Measurements from ENCODE around the gene DLGAP3.

Gene DLGAP3

DNA sequence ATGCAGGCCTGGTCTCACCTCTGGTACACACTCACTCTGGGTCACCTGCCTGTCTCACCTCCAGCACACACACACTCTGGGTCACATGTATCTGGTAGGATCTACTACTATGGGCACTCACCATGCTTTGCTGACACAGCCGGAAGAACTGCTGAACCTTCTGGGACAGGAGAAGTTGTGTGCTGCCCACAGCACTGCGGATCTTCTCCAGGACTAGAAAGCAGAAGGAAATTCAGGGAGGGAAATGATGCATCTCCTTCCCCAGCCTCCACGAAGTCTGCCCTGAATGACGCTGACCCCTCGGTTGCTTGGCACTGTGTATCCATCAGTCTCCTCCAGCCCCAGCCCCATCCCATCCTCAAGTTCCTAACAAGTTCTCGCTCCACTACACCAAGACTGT, 62.0 kb downstream of the DLGAP3 start:
- DNase-seq (ENCODE audit: low read depth in 2 of 2), result no peak

DNA sequence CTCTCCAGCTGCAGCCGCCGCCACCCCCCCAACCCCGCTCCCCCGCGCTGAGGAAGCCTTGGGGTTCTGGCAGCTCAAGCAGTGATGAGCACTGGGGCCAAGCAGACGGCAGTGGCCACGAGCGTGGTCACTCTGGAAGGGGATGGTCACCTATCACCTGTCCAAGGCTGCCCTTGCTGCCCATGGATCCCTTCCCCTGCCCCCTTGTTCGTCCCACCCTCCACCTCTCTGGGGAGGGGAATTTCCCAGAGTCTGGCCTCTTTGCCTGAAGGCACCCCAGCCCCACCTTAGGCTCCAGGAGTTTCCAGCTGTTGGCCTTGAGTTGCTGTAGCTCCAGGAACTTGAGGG, 62.7 kb downstream of the DLGAP3 start:
- no peak for DNase-seq (ENCODE audit: low read depth in 2 of 2)

DNA sequence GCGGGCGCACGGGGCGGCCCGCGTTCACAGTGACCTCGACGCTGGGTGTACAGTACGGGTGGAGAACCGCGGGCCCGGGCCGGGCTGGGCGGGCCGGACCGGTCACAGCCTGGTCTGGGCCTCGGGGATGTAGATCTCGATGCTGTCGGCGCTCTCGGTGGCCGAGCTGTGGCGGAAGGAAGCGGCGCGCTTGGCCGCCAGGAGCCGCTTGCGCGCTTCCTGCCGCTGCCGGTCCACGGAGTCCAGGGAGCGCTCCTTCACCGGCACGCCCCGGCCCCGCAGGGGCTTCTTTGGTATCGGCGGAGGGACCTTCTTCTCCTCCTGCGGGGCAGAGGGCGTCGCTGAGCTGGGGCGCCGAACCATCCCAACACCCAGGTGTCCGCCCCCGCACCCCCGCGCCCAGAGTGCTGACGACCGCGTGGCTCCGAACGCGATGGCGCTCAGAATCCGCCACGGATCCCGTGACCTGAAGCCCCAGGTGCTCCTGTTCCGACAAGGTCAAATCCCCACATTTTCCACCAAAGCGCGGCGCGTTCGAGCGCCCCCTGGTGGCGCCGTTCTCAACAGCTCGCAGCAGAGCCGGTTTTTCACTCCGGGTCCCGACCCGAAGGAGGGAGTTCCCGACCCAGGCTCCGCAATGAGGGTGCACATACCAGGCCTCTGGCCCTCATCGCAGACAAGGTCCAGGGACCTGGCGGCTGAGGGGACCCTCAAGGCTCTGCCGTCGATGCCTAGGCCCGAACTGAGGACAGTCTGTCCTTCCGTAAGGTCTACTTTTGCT, 63.3 kb downstream of the DLGAP3 start:
- DNase-seq (ENCODE audit: low read depth in 2 of 2), result peak; percentile 86 to 87

DNA sequence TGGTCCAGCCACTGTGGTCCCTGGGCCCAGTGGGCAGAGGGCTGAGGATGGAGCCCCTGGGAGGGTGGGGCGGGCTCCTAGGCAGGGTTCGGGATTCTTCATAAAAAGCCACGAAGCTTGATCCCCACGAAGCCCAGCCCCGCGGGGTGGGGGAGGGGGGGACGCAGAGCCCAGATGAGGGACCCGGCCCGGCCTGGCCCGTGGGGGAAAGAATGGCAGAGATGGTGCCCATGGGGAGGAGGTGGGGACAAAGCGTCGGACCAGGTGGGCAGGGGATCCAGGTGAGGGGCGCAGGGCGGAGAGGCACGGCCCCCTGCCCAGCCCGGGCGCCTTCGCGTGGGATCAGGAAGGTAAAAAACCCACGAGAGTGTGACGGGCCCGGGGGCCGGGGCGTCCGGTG, 63.9 kb downstream of the DLGAP3 start:
- no peak for DNase-seq (ENCODE audit: low read depth in 2 of 2)

DNA sequence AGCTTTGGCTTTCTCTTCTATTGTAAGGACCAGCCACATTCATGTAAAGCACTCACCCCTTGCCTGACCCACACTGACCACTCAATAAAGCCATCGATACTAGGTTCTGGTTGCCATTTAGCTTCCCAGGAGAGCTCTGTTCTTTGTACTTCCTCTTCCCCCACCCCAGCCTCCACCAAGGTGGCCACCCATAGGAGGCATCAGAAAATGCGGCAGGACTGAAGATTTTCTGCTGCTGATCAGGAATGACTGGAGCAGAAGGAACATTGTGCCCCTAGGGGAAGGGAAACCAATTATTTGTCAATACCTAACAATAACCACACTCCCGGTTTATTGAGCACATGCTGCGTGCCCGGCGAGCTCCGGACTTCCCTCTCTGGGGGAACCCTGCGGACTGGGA, 64.7 kb downstream of the DLGAP3 start:
- DNase-seq (ENCODE audit: low read depth in 2 of 2), result no peak

DNA sequence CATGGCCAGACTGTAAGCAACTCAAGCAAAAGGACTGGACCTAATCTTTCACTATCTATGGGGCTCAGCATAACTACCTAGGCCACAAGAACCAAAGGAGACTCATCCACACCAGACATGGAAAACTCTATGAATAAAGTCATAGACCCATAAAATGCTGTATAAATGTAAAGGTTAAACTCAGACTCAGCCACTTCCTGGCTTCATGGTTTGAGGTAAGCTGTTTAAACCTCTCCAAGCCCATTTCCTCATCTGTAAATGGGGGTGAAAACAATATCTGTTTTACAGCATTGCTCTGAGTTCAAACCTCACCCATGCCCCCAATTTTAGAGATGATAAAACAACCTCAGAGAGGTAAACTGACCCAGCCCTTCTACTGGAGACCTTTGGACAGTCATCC, 65.9 kb downstream of the DLGAP3 start:
- no peak for DNase-seq (ENCODE audit: low read depth in 2 of 2)

DNA sequence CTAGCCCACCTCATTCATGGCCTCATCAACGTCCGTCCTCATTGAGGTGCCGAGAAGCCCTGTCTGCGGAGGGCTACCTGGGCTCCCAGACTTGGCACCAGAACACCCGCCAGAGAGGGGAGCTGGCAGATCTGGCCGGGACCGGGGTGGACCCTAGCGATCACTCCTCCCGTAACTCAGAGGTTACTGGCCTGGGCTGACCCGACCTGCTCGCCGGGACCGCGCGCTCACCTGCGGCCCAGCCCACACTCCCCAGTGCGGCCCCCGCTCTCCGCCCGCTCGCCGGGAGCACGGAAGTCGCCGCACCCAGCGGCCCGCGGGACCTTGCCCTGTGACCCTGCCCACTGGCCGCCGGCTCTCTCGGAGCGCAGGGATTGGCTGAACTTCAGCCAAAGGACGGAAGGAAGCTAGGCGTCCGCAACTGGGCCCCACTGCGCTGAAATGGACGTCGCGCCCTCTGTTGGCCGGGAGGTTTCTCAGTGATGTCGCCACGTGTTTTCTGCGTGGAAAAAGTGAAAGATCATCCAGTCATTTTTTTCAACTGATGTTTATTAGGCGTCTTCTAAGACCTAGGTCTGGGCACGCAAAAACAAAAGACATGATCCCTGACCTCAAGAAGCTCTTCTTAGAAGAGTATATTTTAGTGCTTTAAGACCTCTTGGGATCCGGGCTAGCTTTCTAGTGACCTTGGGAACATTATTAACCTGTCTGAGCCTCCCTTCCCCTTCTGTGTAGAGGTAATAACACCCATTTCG, 69.8 kb downstream of the DLGAP3 start, which contains the start of gene SMIM12:
Gene SMIM12, minus strand, starts transcription at position 304 of the 755 bp plus-strand sequence. CDS start 3,772 bp downstream, outside the sequence.
- DNase-seq (ENCODE audit: low read depth in 2 of 2), result peak; percentile 86 to 92

DNA sequence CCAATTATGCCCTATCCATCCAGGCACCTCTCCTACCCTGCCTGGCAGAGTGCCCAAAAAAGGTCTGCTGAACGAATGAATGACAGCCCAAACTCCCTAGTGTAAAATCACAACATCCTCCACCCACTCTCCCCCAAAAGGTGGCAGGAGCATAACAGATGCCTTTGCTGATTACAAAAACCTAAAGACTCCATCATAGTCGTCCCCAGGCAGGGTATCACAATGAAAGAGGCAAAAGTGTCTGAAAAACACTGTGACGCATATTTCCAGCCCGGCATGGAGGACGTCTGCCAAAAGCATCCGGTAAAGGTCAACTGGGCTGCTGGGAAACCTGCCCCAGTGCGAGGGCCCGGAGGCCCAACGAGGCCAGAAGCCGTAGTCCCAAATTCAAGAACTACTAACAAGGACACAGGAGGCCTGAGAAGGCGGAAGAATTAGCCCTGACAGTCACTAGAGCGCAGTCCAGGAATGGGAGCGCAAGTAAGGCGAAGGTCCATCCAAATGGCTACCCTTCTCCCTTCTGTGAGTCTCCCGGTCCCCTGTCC, 70.5 kb downstream of the DLGAP3 start:
- peak in 1 of 2 donors; percentile 12 for DNase-seq (ENCODE audit: low read depth in 2 of 2)

DNA sequence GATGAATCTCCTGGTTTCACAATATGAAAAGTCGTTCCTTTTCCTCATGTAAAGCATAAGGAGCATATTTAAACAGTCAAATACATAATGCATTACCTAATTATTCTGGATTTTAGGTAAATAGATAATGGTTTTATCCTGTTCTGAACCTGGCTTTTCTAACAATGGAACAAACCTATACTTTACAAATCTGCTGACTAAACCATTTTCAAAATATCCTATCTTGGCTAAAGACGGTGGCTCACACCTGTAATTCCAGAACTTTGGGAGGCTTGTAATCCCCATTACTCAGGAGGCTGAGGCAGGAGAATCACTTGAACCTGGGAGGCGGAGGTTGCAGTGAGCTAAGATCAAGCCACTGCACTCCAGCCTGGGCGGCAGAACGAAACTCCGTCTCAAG, 72.8 kb downstream of the DLGAP3 start:
- no peak for DNase-seq (ENCODE audit: low read depth in 2 of 2)

DNA sequence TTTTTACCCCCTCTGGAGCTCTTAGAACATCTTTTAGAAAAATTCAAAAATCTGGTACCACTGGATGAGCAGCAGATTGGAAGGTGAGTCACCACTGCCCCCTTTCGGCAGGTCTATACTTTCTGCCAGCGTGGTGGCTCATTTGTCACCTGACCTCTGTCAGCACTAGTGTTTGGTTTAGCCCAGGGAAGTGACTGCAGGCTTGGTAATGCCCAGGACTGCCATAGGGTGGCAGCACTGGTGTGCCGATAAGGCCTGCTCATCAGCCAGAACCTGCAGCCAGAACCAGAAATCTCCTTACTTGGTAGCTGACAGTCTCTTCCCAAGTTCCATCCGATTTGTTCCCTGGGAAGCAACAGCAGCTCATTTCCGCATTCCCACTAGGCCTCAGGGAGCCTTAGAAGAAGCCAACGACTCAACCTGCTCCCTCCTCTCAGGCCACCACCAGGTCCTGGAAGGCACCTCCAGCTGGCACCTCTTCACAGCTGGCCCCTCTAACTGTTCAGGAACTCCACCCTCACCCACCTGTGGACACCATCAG, 76.7 kb downstream of the DLGAP3 start:
- DNase-seq (ENCODE audit: low read depth in 2 of 2), result peak; percentile 82 to 84

DNA sequence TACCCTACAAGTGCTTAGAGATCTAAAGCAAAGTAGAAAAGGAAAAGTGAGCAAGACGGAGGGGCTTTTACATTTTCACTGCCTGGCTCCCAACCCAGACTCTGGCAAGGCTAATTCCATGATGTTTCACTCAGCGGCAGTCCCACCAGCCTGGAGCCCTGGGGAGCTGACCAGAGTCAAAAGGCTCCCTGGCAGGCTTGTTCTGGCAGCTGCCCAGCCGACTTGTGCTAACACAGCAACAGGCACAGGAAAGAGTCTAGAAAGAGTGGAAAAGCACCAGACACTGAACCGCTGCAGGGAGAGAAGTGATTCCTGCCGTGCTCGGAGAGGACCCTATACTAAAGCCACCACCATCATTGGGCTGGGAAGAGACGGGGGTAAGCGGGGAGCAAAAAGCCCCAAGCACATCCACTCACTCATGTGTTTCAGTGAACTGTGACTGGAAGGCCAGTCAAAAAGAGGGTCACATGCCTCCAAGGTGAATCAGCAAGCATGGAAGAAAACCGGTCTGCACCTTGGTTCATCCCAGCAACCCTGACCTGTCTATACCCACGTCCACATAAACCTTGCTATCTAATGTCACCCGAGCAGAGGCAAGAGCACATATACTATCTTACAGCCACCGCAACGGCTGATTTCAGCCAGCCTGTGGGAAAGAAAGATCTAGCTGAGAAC, 77.9 kb downstream of the DLGAP3 start:
- DNase-seq (ENCODE audit: low read depth in 2 of 2), result no peak

DNA sequence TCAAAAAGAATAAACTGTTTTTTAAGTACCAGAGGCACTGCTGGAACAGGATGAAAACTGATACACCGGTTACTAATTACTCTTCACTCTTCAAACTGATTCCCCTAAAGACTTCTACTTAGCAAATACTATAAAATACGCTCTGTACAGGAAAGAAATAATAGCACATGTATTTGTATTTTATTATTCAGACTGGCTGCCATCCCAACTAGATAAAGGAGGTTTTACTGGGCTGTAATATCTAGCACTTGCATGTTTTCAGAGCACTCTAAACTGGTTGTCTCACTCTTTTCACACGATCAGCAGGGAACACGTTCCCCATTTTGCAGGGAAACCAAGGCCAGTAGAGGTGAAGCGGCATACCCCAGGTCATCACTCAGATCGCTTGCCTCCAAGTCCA, 79.1 kb downstream of the DLGAP3 start:
- no peak for DNase-seq (ENCODE audit: low read depth in 2 of 2)

DNA sequence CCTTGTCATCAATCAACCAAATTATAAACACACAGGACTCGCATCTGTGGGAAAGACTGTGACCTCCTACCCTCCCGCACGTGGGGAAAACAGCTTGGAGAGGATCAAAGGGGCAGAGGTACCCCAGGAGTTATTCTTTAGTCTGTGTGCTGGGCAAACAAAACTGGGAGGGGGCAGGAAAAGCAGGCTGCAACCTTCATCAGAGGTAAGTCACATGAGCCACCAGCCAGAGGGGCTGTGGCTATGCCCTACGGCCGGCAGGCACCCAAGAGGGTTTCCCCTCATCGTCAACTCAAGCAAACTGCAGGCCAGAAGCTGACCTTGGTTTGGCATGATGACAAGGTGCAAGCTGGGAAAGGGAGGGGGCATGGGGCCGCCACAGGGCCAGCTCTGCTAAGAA, 82.4 kb downstream of the DLGAP3 start:
- DNase-seq (ENCODE audit: low read depth in 2 of 2), result no peak

DNA sequence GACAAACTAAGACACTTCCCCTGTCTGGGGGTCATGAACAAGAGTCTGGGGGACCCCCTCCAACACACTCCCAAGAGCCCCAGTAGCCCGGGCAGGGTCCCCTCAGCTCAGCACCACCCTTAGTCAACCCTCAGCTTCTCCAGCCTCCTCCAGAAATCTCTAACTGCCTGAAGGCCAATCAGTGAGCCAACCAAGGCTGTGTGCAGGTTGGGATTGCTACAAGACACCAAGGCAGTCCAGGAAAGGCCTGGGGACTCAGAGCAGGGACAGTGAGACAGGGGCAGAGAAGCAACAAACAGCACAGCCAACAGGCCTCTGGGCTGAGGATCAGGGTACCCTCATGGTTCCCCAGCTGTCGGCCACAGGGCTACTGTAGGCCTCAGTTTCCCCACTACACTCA, 83.2 kb downstream of the DLGAP3 start:
- no peak for DNase-seq (ENCODE audit: low read depth in 2 of 2)

DNA sequence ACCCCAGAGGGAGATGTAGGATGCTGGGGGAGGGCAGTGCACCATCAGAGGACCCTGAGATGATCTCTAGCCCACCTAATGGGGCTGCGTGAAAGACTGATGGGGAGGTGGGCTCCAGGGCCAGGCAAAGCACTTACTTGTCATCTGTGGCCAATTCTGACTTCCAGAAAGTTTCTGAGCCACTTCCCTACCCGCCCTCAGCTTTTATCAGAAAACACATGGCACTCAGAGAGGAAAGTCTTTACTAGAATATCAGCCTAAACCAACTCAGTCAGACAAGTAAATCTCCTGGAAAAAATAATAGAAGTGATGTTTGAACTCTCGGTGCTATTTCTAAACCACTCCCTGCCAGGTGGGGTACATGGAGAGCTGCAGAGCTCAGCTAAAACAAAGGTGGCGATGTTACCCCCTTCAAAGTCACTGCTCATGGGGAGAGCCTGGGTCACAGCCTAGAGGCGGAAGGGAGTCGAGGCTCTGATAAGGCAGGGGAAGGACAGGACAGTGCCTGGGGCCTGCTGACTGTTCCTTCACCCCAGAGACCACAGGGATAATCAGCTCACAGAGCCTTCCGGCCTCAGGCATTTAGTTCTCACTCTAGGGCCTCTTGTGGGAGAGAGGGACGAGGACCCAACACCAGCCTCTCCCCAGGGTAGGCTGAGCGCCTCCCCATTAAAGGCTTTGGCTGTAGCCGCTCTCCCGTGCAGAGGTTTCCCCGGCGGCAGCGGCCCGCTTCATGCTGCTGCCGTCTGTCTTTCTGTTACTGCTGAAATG, 84.1 kb downstream of the DLGAP3 start:
- DNase-seq (ENCODE audit: low read depth in 2 of 2), result no peak

DNA sequence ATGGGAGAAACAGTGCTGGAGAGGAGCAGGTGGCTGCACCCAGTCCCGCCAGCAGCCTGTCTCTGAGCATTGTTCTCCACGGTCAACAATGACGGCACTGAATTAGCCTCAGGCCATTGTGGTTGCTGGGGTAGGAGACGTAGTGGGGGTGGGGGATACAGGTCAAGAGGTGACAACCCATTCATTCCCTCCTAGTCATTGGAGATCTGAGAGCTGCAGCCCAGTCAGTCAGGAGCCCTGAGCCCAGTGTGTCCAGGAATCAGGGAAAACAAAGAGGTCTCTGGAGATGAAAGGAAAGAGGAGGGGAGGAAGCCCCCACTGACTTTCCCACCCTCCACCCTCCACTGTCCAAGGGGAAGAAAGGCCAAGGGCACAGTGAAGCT, 85.2 kb downstream of the DLGAP3 start:
- DNase-seq (ENCODE audit: low read depth in 2 of 2), result no peak

DNA sequence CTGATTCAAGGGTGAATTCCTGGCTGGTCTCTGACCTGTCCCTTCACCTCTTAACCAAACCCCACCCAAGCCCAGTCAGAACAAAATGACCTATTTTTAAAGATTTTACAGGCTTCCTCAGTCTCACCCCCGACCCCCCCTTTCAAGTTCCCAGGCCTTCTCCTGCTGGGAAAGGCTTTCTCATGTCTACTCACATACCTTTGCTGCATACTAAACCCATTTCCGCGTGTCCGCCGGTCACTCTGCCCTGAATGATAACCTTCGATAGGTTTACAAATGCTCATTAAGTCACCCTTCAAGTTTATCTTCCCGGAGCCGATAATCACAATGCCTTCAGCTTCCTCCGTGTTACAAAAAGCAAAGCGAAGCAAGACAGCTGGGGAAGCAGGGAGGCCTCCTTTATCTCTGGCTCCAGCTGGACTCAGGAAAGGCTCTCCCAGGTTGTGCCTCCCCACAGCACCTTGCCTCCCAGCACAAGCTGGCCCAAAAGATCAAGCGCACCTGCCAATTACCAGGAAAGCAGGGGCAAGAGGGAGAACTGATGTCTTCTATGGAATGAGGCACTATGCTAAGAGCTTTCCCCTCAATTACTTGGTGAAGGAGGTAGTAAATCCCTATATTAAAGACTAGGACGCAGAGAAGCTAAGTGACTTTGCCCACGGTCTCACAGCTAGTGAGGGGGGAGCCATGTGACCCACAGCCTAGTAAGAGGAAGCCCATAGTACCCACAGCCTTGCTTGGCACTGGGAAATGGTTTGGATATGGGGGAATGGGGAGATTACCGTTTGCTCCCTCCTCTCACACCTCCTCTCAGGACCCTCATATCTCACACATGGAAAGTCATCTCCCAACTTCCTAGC, 85.8 kb downstream of the DLGAP3 start:
- no peak for DNase-seq (ENCODE audit: low read depth in 2 of 2)

DNA sequence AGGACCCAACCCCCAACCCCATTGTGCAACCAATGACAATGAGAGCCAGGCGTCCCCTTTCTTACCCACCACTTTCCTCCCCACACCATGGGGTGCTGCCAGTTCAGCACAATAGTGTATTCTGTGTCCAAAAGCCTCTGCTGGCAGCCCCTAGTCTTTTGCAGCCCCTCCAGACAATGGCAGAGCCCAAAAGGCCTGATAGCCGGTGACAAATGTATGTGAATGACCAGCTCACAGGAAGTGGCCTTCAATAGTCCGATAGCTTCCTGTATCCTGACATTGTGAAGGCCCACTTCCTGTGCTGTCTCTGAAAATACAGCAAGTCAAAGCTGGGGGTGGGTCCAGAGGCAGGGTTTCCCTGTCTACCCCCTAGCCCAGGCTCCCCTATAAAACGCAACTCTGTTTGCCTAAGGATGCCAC, 86.5 kb downstream of the DLGAP3 start:
- no peak for DNase-seq (ENCODE audit: low read depth in 2 of 2)

DNA sequence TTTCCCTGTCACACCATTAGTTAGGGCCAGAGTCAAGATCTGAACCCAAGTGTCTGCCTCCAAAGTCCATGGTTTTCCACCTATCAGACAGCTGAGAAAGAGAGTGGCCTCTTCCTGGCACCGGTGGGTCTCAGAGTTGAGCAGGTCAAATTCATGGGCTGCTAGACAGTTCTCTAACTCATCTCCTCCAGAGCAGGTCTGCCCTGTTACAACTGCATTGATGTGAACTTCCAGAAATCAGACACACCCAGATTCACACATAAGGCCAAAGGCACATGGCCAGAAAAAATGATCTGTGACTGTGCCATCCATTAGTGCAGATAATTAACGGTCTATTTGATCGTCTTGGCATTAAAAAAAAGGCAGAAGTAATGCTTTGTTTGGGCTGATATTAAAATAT, 87.4 kb downstream of the DLGAP3 start:
- no peak for DNase-seq (ENCODE audit: low read depth in 2 of 2)

DNA sequence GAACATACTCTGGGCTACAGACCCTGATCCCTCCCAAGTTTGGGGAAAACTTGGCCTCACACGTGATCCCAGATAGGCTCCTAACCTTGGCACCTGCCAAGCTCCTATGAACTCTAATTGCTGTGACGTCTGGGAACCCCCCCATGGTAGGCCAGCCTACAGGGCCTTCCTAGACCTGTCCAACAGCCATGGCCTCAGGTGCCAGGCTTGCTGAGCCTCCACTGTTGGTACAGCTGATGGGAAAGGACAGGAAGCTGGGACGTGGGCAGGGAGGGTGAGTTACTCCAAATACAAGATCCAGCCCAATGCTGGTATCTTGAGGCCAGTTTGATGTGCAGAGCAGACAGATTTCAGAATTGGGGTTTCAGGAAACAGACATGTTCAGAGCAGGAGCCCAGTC, 89.0 kb downstream of the DLGAP3 start:
- DNase-seq (ENCODE audit: low read depth in 2 of 2), result no peak

Measured in stimulated activated CD8-positive, alpha-beta memory T cell treated with anti-CD3 and anti-CD28 coated beads, Interleukin-15, amount 100 ng/mL, for 48 hours (primary cell).